A549 treated with CpdA at 1 μM for 4 hours (cell line): Measurements from ENCODE around the gene TMEM178B. TPM values are rescaled to one million over a fixed set of nuclear protein-coding genes. Genes with fewer than 3 reads are reported as not detected.

Experiments used
- total RNA-seq: library from RNA; stranded (reverse); fragments of 200-300 nt; extraction: Qiagen RNA extraction; gene quantifications from 5 replicates; pipeline ENCODE4 v1.2.3, GENCODE V29; 2022; ENCODE audit warnings: low read depth

The TMEM178B gene
- total RNA-seq = 1.3 to 1.6 TPM (median 1.4 TPM) in 5 replicates

GRCh38 chr7:141073641-141074161 is at the start of gene TMEM178B:
Gene TMEM178B (plus strand): TSS chr7:141074064.

Other genes starting within 250 kb of the TMEM178B start
- gene BRAF, start 149.1 kb upstream of the TMEM178B start, total RNA-seq = 4.5 to 7.2 TPM (median 6.4 TPM) in 5 replicates
- 112 to 124 TPM (median 119 TPM) in 5 replicates for gene MRPS33, start 59.1 kb upstream of the TMEM178B start, total RNA-seq